Right lobe of liver (tissue), 4 donors: ENCODE results near the gene MISP.

Experiments
- POLR2A ChIP-seq: fragments of 450-650 bp; IDR thresholded peaks from one replicate; pipeline ENCODE4 v1.6.1; 2017; ENCODE audit warnings: antibody characterized with exemption, mild to moderate bottlenecking
- TF ChIP-seq, protein P1 (sequence below), 4 donors: fragments of 200-600 bp in 3 of 4; fragments of 450-650 bp in 1 of 4; IDR thresholded peaks; one replicate each; pipeline versions ENCODE4 v1.5.1 to v1.8.0; 2016 to 2022; ENCODE audit warnings: antibody characterized with exemption in 4 of 4, mild to moderate bottlenecking in 2 of 4
- donor health status: DM: no; HTN: no; CAD: no.
- donor health status: DM: no; HTN: no; CAD: no.
- donor health status: DM: no; HTN: yes; CAD: no.

DNA sequence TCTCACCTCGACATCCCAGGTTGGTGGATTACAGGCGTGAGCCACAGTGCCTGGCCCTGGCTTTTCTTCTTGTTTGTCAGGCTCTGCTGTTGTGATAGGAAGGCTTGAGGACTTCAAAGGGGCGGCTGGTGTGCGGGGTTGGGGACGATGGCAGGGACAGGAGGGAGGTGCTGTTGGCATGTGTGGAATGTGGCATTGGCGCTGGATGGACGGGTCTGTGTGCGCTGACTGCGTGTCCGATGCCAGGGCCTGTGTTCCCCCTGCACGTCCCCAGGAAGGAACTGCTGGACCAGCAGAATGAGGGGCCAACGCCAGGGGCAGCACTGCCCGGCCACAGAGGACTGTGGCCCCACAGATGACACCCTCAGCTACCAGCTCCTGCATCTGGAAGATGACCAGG lies 33.6 kb downstream of the MISP start:
- TF ChIP-seq, protein P1, sequence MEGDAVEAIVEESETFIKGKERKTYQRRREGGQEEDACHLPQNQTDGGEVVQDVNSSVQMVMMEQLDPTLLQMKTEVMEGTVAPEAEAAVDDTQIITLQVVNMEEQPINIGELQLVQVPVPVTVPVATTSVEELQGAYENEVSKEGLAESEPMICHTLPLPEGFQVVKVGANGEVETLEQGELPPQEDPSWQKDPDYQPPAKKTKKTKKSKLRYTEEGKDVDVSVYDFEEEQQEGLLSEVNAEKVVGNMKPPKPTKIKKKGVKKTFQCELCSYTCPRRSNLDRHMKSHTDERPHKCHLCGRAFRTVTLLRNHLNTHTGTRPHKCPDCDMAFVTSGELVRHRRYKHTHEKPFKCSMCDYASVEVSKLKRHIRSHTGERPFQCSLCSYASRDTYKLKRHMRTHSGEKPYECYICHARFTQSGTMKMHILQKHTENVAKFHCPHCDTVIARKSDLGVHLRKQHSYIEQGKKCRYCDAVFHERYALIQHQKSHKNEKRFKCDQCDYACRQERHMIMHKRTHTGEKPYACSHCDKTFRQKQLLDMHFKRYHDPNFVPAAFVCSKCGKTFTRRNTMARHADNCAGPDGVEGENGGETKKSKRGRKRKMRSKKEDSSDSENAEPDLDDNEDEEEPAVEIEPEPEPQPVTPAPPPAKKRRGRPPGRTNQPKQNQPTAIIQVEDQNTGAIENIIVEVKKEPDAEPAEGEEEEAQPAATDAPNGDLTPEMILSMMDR (IDR thresholded peaks at IDR 0.05): no peak
- TF ChIP-seq POLR2A: no peak
